GM12865 (cell line): ENCODE measurements around the gene MAPKBP1.

ENCODE experiments used
- DNase-seq: peaks from one replicate; pipeline ENCODE4 v3.0.0; 2010; ENCODE audit warnings: low read depth
- H3K4me3 ChIP-seq: 2 replicates; pipeline ENCODE4 v1.5.1; 2011; ENCODE audit warnings: mild to moderate bottlenecking, low read depth, low read length, control low read depth
- TF ChIP-seq, protein P1 (sequence below): IDR thresholded peaks from 2 replicates; pipeline ENCODE4 v1.5.1; 2011; ENCODE audit warnings: low read length, control low read depth, low read depth, inconsistent platforms; ENCODE audit not compliant: insufficient read depth; ENCODE audit errors: missing control alignments

The MAPKBP1 gene

DNA sequence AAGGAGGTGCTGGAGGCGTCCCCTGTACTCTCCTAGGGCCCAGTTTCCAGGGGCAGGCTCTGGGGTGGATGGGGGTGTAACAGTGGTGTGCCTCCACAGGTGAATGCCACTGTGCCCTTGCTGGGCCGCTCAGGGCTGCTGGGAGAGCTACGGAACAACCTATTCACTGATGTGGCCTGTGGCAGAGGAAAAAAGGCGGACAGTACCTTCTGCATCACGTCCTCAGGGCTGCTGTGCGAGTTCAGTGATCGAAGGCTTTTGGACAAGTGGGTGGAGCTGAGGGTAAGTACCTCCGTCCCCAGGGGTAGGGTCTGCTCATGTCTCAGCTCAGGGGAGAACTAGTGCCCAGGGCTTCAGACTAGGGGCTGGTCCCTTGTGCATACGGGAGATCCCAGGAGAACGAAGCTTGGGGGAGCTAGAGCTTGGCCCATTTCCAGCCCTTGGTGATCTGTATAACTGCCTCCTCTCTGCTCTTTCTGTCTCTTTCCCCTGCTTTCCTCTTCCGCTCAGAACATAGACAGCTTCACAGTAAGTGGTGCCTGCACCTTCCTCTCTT lies 38.6 kb downstream of the MAPKBP1 start:
- TF ChIP-seq, protein P1, sequence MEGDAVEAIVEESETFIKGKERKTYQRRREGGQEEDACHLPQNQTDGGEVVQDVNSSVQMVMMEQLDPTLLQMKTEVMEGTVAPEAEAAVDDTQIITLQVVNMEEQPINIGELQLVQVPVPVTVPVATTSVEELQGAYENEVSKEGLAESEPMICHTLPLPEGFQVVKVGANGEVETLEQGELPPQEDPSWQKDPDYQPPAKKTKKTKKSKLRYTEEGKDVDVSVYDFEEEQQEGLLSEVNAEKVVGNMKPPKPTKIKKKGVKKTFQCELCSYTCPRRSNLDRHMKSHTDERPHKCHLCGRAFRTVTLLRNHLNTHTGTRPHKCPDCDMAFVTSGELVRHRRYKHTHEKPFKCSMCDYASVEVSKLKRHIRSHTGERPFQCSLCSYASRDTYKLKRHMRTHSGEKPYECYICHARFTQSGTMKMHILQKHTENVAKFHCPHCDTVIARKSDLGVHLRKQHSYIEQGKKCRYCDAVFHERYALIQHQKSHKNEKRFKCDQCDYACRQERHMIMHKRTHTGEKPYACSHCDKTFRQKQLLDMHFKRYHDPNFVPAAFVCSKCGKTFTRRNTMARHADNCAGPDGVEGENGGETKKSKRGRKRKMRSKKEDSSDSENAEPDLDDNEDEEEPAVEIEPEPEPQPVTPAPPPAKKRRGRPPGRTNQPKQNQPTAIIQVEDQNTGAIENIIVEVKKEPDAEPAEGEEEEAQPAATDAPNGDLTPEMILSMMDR: no peak
- no peak for DNase-seq
- no peak overlapping the region for H3K4me3 ChIP-seq

GRCh38 chr15:41813426-41813825 lies 39.1 kb downstream of the MAPKBP1 start:
- H3K4me3 ChIP-seq: no peak overlapping the region
- TF ChIP-seq, protein P1: no peak

GRCh38 chr15:41814534-41814933 lies 40.2 kb downstream of the MAPKBP1 start:
- H3K4me3 ChIP-seq: no peak overlapping the region
- TF ChIP-seq, protein P1: no peak
- DNase-seq: no peak

More at GRCh38 chr15:41813426-41813825, 39.1 kb downstream of the MAPKBP1 start:
- DNase-seq: no peak

GRCh38 chr15:41816788-41817187 lies 42.5 kb downstream of the MAPKBP1 start:
- TF ChIP-seq, protein P1: no peak
- DNase-seq: no peak
- no peak overlapping the region for H3K4me3 ChIP-seq

GRCh38 chr15:41817327-41817726 lies 43.0 kb downstream of the MAPKBP1 start:
- no peak for DNase-seq

GRCh38 chr15:41817781-41818180 lies 43.5 kb downstream of the MAPKBP1 start:
- TF ChIP-seq, protein P1: no peak
- no peak for DNase-seq
- H3K4me3 ChIP-seq: no peak overlapping the region

More at GRCh38 chr15:41817327-41817726, 43.0 kb downstream of the MAPKBP1 start:
- no peak overlapping the region for H3K4me3 ChIP-seq
- TF ChIP-seq, protein P1: no peak

GRCh38 chr15:41819455-41820050 lies 45.3 kb downstream of the MAPKBP1 start:
- TF ChIP-seq, protein P1: no peak
- H3K4me3 ChIP-seq: no peak overlapping the region
- no peak for DNase-seq
